ENCODE measurements around the gene BCAS1.

BCAS1 gene

GRCh38 chr20:53920647-53921245 lies 149.6 kb downstream of the BCAS1 start:
- DNase-seq: no peak

GRCh38 chr20:53919886-53920285 lies 150.5 kb downstream of the BCAS1 start:
- no peak for DNase-seq

GRCh38 chr20:53918949-53919361 lies 151.4 kb downstream of the BCAS1 start:
- no peak for DNase-seq

GRCh38 chr20:53918020-53918311 lies 152.4 kb downstream of the BCAS1 start:
- DNase-seq: no peak

DNA sequence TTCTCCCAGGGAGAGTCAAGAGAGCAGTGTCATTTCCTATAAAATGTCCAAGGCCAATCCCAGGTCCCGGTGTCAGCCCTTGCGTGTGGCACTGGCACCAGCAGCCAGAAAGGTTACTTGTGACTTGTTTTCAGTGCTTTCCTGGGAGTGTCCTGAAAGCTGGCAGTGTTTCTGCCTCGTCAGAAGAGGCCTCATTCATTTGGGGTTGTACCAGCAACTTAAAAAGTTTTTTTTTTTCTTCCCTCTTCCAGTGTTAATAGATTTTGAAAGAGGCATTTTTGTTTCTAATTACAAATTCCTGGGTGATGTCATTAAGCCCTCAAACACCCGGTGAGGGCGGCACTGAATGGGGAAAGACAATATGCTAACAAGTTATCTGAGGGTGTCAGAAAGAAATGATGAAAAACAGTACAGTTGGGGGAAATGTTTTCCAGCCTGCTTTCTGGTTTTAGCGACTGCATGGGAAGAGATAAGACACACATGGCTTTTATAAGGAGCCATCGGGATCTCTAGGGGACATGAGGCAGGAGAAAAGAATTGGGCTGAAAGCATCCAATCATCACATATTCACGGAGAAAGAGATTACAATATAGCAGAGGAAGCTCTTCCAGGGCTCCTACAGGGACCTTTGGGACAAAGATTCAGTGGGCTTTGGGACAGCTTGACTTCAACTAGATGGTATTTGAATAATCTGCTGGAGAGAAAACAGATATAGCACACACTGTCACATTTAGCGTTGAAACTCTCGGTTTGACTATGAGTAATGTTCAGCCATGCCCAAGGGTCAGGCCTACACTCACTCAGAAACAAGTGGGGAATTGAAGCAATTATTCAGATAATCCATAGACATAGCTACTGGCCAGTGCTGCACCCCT lies 153.0 kb downstream of the BCAS1 start:
- peak; percentile 79 for DNase-seq

GRCh38 chr20:53916173-53916512 lies 154.3 kb downstream of the BCAS1 start:
- no peak for DNase-seq

DNA sequence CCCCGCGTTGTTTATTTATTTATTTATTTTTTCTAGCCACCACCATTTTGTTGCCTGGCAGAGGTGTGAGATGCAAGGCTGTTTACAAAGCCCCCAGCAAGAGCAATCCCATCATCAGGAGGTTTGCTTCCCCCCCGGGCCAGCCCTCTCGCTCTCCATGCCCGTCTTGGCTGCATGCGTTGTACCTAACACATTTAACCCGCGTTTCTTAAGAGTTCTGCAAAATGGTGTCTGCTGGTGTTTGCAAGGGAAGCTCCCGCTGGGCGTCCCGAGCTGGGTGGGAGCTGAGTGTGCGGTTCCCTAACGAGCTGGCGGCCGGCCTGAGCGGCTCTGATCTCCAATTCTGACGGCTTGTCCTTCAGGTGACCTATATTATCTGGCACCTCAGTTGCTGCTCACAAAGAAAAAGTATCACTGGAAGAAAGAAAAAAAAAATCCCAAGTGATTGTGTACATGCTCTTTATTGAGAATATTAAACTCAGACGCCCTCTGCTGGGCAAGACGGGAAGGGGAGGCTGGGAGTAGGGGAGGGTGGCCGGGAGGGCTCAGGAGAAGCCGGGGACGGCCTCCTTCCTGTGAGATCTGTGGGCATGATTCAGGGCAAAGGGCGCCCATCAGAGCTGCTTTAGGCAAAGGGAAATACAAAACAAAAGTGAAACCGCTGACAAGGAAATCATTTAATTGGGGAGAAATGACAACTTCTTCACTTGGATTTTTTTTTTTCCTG lies 154.8 kb downstream of the BCAS1 start:
- DNase-seq: peak; percentile 93

DNA sequence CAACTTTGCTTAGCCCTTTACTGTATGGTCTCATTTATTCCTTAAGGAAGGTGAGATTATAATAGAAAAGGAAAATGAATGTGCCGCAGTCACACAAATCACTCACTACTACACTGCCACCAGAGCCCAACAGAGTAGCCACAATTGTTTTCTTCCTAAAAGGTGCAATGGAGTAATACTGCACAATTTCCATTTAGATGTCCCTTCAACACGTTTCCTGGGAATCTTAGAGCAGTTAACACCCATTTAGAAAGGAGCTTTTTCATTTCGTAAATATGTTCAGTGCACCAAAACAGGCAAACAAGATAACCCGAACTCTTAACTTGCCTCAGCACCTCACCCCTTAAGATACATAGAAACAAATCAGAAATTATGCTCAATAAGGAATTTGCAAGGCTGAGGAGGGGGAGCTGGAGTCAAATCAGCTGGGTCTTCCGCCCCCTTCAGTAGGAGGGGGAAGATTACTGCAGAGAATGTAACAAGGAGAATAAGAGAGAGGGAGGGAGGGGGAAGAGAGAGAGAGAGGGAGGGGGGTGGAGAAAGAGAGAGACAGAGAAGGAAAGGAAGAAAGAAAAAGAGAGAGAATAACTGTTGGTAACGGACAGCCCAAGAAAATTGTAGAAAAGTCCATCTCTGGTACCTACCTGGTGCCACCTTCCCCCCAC lies 155.5 kb downstream of the BCAS1 start:
- DNase-seq: peak; percentile 38

- DNase-seq: no peak
These were observed 156.2 kb downstream of the BCAS1 start for GRCh38 chr20:53914091-53914780.

DNA sequence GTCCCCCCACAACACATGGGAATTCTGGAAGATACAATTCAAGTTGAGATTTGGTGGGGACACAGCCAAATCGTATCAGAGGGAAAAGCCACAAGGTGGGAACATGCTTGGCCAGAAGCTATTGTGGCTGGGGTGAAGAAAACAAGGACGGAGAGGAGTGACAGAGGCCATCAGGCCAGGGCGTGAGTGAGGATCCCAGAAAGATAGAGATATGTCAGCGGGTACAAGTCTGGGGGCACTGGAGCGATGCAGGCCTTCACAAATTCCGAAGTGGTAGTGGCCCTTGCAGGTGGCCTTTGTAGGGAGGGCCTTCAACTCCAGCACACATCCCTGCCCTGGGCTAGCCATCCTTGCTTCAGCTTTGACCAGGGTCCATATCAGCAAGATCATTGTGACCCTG lies 159.1 kb downstream of the BCAS1 start:
- no peak for DNase-seq

DNA sequence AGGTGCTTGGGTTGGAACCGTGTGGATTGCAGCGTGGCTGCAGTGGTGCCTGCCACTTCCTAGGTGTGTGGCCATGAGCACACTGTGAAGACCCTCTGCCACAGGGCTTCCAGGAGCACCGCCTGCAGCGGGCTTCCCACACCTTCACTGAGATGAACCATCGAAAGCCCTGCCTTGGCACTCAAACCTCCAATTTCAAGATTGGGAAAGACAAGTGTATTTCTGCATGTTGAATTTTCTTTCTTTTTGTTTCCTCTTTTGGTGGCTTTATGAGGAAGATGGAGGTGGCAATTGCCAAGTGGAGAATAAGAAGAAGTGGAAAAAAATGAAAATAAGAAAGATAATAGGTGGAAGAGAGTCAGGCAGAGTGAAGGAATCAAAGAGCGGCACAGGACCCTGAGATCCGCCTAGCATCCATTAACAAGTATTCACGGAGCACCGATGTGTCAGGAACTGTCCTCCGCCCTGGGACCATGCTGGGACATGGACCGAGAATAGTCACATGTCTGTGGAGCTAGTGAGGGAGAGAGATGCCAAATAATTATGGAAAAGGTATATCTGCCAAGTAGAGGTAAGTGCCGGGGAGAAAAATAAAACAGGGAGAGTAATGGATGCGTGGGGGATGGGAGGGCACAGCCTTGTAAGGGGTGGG lies 159.9 kb downstream of the BCAS1 start:
- DNase-seq: no peak

DNA sequence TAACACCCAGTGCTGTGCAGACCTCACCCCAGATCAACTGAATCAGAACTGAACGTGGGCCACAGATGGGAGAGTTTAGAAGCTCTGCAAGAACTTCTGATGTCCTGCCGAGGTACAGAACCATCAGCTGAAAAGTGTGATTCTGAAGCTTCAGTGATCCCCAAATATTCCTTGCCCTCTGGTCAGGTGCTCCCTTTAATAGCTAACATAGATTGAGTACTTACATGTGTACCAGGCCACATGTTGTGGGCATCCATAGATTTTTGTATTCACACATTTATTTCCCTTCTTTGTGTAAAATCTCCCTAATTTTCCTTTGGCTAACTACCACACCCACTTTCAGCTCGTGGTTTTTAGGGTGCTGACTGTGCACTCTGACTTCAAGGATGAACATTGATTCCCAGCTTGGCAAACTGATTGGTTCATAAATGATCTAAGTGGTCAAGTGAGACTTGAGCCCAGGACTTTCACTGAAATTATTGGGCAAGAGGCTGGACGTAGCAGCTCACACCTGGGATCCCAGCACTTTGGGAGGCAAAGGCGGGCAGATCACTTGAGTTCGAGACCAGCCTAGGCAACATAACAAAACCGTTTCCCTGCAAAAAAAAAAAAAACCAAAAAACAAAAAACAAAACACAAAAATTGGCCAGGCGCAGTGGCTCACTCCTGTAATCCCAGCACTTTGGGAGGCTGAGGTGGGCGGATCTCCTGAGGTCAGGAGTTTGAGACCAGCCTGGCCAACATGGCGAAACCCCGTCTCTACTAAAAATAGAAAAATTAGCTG lies 162.2 kb downstream of the BCAS1 start:
- no peak for DNase-seq

- no peak for DNase-seq
These were observed 164.6 kb downstream of the BCAS1 start for GRCh38 chr20:53905820-53906191.

GRCh38 chr20:53905019-53905819 lies 165.2 kb downstream of the BCAS1 start:
- DNase-seq: no peak

DNA sequence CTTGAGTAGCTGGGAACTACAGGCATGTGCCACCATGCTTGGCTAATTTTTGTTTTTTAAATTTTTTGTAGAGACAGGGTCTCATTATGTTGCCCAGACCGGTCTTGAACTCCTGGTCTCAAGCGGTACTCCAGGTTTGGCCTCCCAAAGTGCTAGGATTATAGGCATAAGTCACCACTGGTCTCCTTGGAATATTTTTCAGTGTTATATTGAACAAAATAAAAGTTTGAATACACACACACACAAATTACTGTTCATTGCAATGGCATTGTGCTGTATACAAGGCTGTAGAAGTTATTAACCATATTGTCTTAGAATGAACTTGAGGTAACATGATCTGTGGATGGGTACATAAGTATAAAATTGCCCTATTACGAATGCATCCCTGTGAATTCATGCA lies 166.1 kb downstream of the BCAS1 start:
- DNase-seq: no peak

- DNase-seq: no peak
These were observed 166.8 kb downstream of the BCAS1 start for GRCh38 chr20:53903652-53903987.

GRCh38 chr20:53902968-53903651 lies 167.3 kb downstream of the BCAS1 start:
- DNase-seq: no peak

DNA sequence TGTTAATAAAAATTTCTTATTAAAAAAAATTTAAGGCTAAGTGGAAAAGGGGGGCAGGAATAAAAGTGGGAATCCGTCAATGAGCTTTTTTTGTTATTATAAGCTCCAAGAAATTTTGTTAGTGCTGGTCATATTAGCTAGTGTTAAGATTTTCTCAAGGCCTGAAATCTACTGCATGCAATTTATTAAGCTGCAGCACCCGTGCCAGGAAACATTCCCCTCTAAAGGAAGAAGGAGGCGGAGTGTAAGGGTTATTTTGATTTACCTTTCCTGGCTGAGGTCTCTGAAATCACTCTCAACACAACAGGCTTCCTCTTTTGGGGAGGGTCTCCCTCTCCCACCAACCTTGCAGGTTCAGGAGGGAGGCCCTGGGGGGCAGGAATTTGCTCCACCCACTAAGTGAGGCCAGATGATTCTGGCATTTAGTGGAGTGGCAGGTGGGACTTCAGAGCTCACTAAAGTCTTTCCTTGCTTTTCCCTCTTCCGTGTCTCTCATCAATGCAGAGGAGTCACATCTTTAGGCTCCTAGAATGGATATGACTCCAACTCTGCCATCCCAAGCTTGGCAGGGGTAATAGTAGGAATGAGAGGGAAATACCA lies 168.8 kb downstream of the BCAS1 start:
- DNase-seq: no peak

- no peak for DNase-seq
These were observed 169.3 kb downstream of the BCAS1 start for GRCh38 chr20:53901064-53901463.
